Measurements from ENCODE around the gene P3H4. TPM values are rescaled to one million over a fixed set of nuclear protein-coding genes. Genes with fewer than 3 reads are reported as not detected.

Gene P3H4
- total and polyA plus RNA-seq, 2 donors (not counting 3 experiments of a cell fraction or from before 2014, with no cell fraction given), result 39.2 to 58.3 TPM

DNA sequence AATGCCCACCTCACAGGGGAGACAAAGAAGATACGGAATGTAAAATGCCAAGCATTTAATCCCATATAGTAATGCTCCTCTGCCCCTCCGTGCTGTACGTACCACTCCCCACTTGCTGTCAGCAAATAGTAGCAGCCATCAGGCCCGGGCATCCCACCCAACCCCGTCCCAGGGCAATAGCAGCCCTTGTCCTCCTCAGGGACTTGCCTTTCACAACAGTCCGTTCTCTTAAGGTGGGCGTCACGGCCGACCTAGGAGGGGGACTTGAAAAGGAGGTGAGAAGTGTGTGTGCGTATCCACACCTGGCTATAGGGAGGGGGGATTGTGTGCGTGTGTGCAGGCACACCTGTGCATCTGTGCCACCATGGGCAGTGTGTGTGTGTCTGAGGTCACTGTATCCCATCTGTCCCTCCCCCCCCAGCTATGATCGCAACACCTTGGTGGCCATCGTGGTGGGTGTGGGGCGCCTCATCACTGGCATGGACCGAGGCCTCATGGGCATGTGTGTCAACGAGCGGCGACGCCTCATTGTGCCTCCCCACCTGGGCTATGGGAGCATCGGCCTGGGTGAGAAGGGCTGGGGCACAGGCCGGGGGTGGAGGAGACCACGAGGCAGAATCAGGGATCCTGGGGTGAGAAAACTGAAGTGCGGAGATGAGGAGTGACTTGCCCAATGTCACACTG lies 5.0 kb upstream of the P3H4 start:
- TF ChIP-seq JUN (IDR thresholded peaks at IDR 0.05; ENCODE audit: borderline replicate concordance, insufficient read depth, insufficient read length, low read depth), result no peak
- TF ChIP-seq FOS (IDR thresholded peaks at IDR 0.05; ENCODE audit: borderline replicate concordance, insufficient read depth, low read length), result no peak
- no peak for TF ChIP-seq POLR2AphosphoS5 (IDR thresholded peaks at IDR 0.05; ENCODE audit: insufficient read depth, low read depth, low read length)
- TF ChIP-seq MYC (IDR thresholded peaks at IDR 0.05; ENCODE audit: low read depth, low read length), result no peak
- Histone ChIP-seq H3K4me1 (ENCODE audit: control insufficient read depth, extremely low read depth, insufficient read depth, low read length) (peaks cover 18% of the 10 kb centered on the region), H2AFZ (ENCODE audit: low read depth, low read length) (no peak overlapping the region), H3K9ac (replicated peaks; ENCODE audit: extremely low read depth, insufficient read depth, low read length) (no peak overlapping the region), H3K4me3 (replicated peaks in 1 of 3; ENCODE audit: insufficient read depth in 1 of 3, low read depth in 1 of 3, low read length in 3 of 3) (no peak overlapping the region), H3K9me1 (replicated peaks; ENCODE audit: control insufficient read depth, extremely low read depth, insufficient read depth, low read length) (no peaks in the 10 kb centered on the region), H3K79me2 (ENCODE audit: control insufficient read depth, insufficient read depth, low read length) (peaks cover 28% of the 10 kb centered on the region), H3K9me3 (replicated peaks; ENCODE audit: control insufficient read depth, insufficient read depth, low read length) (no peaks in the 10 kb centered on the region), H3K4me2 (ENCODE audit: insufficient read depth, low read length) (no peak overlapping the region), H3K36me3 (ENCODE audit: control insufficient read depth in 2 of 2, extremely low read depth in 1 of 2, insufficient read depth in 2 of 2, low read length in 2 of 2) (peaks cover 0 to 21% of the 10 kb centered on the region in 2 experiments), H3K27ac (ENCODE audit: insufficient read depth, low read depth, low read length) (no peak overlapping the region), H4K20me1 (replicated peaks; ENCODE audit: control insufficient read depth, extremely low read depth, insufficient read depth, low read length) (no peaks in the 10 kb centered on the region), H3K27me3 (ENCODE audit: control insufficient read depth in 2 of 2, insufficient read depth in 2 of 2, low read length in 2 of 2) (no peaks in the 10 kb centered on the region)
- DNase-seq (ENCODE audit: low read depth, low spot score) (no peak), FAIRE-seq (no peak)
- dilution Hi-C loops (cut with MboI; ENCODE audit: extremely low pct_ligation_motif_present, low sequenced_read_pairs), result no loop called here
- CTCF ChIA-PET, result no interaction called here
- BruUV-seq (replicated peaks), result no TSS peak
- intact Hi-C loops (cut with micrococcal nuclease), result no loop called here
- POLR2A ChIA-PET, result no interaction called here

DNA sequence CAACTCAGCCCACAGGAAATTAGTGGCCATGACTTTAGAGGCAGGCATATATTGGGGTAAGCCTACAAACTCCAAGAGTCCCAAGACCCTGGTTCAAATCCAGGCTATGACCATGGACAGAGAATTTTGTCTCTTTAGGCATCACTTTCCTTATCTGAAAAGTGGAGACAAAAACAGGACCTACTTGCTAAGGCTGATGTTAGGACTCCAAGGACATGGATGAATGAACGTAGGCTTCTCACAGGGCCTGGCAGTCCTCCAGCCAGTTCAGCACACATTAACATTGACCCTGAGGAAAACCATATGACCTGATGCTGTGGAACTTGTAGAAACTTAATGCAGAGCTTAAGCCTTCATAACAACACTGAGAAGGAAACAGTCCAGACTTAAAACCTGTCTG lies 2.4 kb upstream of the P3H4 start:
- peaks cover 31% of the 10 kb centered on the region for H3K79me2 ChIP-seq (ENCODE audit: control insufficient read depth, insufficient read depth, low read length)

More for the DNA sequence above, 2.4 kb upstream of the P3H4 start:
- Histone ChIP-seq H3K4me2 (ENCODE audit: insufficient read depth, low read length) (peak overlapping the region; percentile 80), H3K4me3 (replicated peaks in 1 of 3; ENCODE audit: insufficient read depth in 1 of 3, low read depth in 1 of 3, low read length in 3 of 3) (no peak overlapping the region), H3K27ac (ENCODE audit: insufficient read depth, low read depth, low read length) (no peak overlapping the region), H3K4me1 (ENCODE audit: control insufficient read depth, extremely low read depth, insufficient read depth, low read length) (peaks cover 26% of the 10 kb centered on the region), H3K9me3 (replicated peaks; ENCODE audit: control insufficient read depth, insufficient read depth, low read length) (no peaks in the 10 kb centered on the region), H3K9ac (replicated peaks; ENCODE audit: extremely low read depth, insufficient read depth, low read length) (no peak overlapping the region), H4K20me1 (replicated peaks; ENCODE audit: control insufficient read depth, extremely low read depth, insufficient read depth, low read length) (no peaks in the 10 kb centered on the region), H3K36me3 (ENCODE audit: control insufficient read depth in 2 of 2, extremely low read depth in 1 of 2, insufficient read depth in 2 of 2, low read length in 2 of 2) (peaks cover 0 to 11% of the 10 kb centered on the region in 2 experiments), H3K27me3 (ENCODE audit: control insufficient read depth in 2 of 2, insufficient read depth in 2 of 2, low read length in 2 of 2) (no peaks in the 10 kb centered on the region), H3K9me1 (replicated peaks; ENCODE audit: control insufficient read depth, extremely low read depth, insufficient read depth, low read length) (no peaks in the 10 kb centered on the region), H2AFZ (ENCODE audit: low read depth, low read length) (no peak overlapping the region)
- dilution Hi-C loops (cut with MboI; ENCODE audit: extremely low pct_ligation_motif_present, low sequenced_read_pairs), result no loop called here
- ChIA-PET POLR2A (interaction anchor here (0.6 kb wide), 1 partner anchor 12 kb away, joined by 4 read pairs; no protein-coding TSS in a partner anchor), CTCF (interaction anchor here (1.0 kb wide), 1 partner anchor 13 kb away, joined by 4 read pairs; no protein-coding TSS in a partner anchor)
- TF ChIP-seq FOS (IDR thresholded peaks at IDR 0.05; ENCODE audit: borderline replicate concordance, insufficient read depth, low read length), result no peak
- no peak for TF ChIP-seq EZH2 (IDR thresholded peaks at IDR 0.05; ENCODE audit: borderline replicate concordance, low read depth, low read length, severe bottlenecking)
- no peak for TF ChIP-seq POLR2AphosphoS5 (IDR thresholded peaks at IDR 0.05; ENCODE audit: insufficient read depth, low read depth, low read length)
- TF ChIP-seq, protein P1, sequence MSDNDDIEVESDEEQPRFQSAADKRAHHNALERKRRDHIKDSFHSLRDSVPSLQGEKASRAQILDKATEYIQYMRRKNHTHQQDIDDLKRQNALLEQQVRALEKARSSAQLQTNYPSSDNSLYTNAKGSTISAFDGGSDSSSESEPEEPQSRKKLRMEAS (IDR thresholded peaks at IDR 0.05; ENCODE audit: insufficient read depth, insufficient read length), result no peak
- TF ChIP-seq, protein P2, sequence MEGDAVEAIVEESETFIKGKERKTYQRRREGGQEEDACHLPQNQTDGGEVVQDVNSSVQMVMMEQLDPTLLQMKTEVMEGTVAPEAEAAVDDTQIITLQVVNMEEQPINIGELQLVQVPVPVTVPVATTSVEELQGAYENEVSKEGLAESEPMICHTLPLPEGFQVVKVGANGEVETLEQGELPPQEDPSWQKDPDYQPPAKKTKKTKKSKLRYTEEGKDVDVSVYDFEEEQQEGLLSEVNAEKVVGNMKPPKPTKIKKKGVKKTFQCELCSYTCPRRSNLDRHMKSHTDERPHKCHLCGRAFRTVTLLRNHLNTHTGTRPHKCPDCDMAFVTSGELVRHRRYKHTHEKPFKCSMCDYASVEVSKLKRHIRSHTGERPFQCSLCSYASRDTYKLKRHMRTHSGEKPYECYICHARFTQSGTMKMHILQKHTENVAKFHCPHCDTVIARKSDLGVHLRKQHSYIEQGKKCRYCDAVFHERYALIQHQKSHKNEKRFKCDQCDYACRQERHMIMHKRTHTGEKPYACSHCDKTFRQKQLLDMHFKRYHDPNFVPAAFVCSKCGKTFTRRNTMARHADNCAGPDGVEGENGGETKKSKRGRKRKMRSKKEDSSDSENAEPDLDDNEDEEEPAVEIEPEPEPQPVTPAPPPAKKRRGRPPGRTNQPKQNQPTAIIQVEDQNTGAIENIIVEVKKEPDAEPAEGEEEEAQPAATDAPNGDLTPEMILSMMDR (IDR thresholded peaks at IDR 0.05; ENCODE audit: extremely low read depth in 1 of 2, insufficient read depth in 1 of 2, low read depth in 1 of 2, low read length in 2 of 2), result no peak
- no peak for TF ChIP-seq GATA2 (IDR thresholded peaks at IDR 0.05; ENCODE audit: insufficient read depth, insufficient read length, low read depth, low read length)
- TF ChIP-seq POLR2A (IDR thresholded peaks at IDR 0.05; ENCODE audit: low read depth, low read length), result no peak
- TF ChIP-seq JUN (IDR thresholded peaks at IDR 0.05; ENCODE audit: borderline replicate concordance, insufficient read depth, insufficient read length, low read depth), result no peak
- TF ChIP-seq MYC (IDR thresholded peaks at IDR 0.05; ENCODE audit: low read depth, low read length), result no peak
- no TSS peak for BruUV-seq (replicated peaks)
- intact Hi-C loops (cut with micrococcal nuclease), result loop anchor here (5.0 kb wide), 1 partner anchor 143 kb away; no protein-coding TSS in a partner anchor
- no peak for DNase-seq (ENCODE audit: low read depth, low spot score)
- peak; percentile 33 for FAIRE-seq

Measured in endothelial cell of umbilical vein (primary cell).